Stimulated activated CD8-positive, alpha-beta memory T cell treated with anti-CD3 and anti-CD28 coated beads, Interleukin-2, amount 100 ng/mL, for 48 hours (primary cell): Measurements from ENCODE around the gene SIK2.

Source experiments
- DNase-seq, 2 donors: peaks; one replicate each; pipeline ENCODE4 v3.0.0-alpha.2; 2020; ENCODE audit warnings: low read depth in 2 of 2

Gene SIK2

DNA sequence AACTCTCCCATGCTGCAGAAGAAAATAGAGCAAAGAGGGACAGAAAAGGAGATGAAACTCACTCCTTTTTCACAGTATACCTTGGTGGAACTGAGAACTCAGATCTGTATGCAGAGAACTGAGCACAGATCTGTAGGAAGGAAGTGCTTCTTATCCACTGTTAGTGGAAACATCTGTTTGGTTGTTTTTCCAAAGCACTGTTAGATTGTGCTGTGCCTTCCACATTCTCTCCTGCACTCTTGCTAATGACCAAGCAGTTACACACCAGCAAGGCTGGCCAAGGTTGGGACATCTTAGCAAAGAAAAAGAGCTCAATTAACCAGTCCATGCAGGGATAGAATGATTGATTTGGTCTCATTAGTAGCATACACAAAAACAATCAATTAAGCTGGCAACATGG, 20.1 kb upstream of the SIK2 start:
- DNase-seq: no peak

DNA sequence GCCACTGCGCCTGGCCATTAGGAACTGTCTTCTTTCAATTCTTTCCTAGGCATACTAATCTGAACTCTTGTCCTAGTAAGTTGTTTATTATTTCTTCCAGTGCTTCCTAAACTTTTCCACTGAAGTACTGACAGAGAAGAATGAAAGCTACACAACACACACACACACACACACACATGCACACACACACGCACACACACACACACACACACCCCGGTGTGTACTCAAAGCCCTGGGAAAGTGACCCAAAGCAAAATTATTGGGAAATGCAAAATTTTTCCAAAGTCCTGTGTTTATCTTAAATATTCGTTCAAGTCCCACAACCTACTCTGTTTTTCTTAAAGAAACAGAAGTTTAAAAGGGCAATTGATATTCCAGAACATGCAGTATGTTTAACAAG, 19.4 kb upstream of the SIK2 start:
- no peak for DNase-seq

DNA sequence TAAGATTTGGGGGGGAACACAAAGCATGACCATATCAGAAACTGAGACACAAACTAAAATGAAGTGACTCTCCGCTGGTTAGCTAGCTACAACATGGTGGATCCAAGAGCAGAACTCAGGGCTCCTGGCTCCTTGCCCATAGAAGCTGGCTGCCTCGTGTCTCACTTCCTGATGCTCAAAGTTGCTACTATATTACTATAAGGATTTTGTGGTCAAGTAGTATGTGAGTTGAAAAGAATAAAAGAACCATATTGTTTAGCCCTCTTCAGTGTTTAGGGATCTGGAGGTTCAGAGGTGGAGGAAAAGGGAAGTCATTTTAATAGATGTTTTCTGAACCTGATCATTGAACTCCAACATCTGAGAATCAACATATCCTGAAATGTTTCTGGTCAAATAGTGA, 16.9 kb upstream of the SIK2 start:
- DNase-seq: no peak

DNA sequence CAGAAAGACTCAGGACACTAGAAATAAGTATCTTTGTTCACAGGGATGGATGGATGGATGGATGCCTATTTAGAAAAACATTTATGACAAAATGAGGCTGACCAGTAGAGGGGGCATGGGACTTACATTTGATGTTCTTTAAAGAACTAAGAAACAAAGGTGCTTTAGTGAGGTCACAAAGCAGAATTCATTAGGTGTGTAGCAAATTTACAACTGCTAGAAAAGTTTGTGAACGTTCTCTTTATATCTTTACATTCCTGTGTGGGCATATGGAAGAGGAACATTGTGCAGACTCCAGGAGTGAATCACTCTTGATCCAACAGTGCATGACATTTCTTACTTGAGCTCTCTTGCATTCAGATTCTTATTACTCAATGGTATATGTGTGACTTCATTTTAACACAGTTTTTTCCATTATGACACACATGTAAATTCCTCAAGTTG, 15.8 kb upstream of the SIK2 start:
- no peak for DNase-seq

DNA sequence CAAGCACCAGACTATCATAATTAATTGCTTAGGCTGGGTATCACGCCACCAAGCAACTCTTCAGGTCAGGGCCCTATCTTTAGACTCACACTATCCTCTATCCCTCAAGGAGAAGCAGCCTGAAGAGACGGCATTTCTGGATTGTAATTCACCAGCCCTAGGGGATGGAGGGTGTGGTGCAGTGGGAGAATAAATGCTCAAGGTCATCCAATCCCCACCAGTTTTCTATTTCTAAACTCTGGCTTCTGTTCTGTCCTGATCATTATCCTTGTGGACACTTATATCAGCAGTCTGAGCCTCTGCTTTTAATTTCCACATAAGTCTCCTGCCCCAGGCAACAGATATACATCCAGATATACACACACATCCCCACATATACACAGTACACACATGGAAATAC, 13.1 kb upstream of the SIK2 start:
- DNase-seq: no peak

DNA sequence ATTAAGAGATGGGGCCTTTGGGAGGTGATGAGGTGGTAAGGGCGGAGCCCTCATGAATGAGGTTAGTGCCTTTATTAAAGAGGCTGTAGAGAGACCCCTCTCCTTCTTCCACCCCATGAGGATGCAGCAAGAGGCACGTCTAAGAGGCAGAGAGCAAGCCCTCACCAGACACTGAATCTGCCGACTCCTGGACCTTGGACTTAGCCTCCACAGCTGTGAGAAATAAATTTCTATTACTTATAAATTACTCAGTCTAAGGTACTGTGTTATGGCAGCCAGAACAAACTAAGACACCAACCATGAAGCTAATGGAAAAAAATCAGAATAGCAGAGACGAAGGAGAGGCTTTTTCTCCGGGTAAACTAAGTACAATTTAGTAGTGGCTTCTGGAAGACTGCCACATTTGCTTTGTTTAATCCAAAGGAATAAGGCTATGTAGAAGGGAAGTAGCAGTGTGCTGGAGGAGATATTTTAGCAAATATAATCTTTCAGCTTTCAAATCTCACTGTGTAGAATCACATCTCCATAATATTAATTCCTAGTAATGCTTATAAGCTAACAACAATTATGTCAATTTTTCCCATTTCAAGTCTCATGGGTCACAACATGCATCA, 12.3 kb upstream of the SIK2 start:
- DNase-seq: no peak

DNA sequence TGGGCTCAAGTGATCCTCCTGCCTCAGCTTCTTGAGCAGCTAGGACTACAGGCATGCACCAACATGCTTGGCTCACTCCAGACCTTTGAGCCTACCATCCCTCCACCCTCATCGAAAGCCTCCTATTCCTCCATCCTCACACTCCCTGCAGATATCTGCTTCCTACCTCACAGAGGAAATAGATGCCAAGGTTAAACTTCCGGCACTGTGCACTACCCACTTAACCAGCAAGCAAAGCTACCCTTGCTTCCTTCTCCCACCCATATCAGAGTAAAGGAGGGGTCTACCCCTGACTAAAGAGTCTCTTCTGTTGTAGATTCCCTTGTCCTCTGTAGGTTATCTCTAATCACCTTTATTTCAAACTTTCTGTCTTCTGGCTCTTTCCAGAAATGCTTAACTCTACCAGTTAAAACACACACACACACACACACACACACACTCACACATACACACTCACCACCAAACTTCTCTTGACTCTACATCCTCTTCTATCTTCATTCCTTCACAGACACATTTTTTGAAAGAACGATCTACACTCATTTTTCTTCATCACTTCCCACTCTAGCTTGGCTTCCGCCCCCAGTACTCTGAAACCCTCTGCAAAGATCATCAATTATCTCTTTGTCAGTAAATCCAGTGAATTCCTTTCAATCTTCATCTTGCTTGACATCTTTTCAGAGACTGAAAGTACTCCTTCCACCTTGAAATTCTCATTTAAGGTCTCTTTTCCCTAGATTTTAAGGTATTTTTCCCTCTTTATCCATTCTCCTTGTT, 10.9 kb upstream of the SIK2 start:
- no peak for DNase-seq

DNA sequence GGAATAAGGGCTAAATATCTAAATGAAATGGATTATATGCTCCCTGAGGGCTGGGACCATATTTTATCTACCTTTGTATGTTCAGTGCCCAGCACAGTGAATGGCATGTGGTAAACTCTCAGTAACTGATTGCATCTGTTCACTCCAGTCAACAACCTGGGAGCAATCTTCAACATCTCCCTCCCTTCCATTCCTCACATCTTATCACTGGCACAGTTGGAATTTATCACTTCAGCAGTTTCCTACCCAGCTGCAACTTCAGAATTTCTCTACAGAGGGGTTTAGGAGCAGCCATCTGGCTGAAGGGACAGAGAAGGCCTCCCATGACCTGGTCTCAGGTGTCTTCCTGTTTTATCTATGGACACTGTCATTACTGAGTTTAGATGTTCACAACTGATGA, 9.8 kb upstream of the SIK2 start:
- no peak for DNase-seq

DNA sequence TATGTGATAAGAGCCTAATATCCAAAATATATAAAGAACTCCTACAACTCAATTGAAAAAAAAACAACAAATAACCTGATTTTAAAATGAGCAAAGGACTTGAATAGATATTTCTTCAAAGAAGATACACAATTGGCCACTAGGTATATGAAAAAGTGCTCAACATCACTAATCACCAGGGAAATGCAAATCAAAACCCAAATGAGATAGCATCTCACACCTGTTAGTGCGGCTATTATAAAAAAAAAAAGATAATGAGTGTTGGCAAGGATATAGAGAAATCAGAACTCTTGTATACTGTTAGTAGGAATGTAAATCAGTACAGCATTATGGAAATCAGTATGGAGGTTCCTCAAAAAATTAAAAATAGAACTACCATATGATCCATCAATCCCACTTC, 5.9 kb upstream of the SIK2 start:
- DNase-seq: no peak

DNA sequence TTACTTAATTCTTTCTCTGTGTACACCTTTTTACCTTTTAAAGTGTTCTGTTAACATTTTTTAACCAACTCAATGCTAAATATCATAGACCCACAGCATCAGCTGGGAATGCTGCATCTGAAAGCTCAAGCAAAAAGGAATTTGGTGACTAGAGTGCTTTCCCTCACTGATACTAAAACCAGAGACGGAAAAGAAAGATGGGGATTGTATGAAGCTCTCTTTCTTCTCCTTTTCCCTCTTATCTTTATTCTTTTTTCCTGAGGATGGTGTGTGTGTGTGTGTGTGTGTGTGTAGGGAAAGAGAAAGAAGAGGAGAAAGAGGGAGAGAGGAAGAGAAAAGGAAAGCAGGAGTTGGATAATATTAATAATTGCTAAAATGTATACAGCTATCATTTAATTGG, 4.1 kb upstream of the SIK2 start:
- no peak for DNase-seq

DNA sequence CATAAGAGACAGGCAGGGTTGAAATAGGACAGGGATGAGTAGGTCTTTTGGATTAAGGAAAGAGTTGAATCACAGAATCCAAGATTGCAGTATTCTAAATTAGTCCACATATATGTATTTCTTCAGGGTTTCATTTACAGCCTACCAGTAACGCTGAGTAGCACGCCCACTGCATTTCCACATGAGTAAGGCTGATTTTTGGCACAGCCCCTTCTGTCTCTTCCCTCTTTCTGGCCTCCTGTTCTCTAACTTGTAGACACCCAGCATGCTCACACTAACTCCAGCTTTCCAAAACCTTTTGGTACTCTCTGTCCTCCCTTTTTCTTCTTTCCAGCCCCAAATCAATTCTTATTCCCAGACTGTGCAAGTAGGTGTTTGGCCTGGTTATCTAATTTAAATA, 3.7 kb upstream of the SIK2 start:
- DNase-seq: no peak

DNA sequence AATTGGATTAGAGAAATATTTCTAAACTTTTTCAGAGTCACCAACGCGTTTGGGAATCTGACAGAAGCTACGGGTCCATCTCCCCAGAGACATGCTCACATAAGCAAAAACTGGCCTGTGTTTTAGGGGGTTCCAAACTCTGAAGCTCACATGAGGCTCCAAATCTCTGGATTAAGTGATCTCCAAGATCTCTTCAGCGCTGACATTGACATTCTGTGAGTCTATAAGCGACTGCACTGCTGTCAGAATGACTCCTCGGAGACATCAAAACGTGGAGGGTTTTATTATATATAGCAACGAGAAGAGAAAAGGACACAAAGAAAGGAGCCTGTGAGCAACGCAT, 642 bp upstream of the SIK2 start:
- DNase-seq: no peak

DNA sequence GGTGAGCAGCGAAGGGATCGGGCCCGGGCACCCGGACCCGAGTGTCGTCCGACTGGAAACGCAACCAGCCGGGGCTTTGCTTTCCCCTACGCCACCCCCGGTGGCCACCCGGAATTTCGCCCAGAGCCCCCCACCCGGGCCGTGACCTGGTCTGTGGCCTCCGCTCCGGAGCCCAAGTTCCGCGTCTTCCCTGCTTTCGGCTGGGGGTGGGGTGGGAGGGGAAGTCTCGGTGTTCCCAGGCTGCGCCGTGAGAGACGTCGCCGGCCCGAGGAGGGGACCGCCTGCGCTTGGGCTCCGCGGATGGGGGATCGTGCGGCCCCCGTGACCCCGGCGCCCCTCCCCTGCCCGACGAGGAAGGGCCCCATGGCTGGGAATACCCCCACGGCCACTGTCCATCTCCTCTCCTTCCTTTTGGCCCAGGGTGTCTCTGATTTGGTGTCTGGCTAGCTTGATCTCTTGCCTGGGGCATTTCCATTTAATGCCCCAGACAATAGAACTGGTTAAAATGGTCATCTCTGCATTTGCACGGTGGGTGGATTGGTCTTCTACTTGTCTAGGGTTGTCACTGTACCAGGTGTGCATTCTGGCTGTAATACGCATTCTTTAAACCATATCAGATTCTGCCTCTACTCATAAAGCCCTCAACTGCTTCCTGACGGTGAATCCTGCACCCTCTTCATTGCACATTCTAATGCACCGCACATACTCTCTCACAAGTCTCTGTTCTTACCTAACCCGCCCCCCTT, 789 bp downstream of the SIK2 start:
- no peak for DNase-seq

DNA sequence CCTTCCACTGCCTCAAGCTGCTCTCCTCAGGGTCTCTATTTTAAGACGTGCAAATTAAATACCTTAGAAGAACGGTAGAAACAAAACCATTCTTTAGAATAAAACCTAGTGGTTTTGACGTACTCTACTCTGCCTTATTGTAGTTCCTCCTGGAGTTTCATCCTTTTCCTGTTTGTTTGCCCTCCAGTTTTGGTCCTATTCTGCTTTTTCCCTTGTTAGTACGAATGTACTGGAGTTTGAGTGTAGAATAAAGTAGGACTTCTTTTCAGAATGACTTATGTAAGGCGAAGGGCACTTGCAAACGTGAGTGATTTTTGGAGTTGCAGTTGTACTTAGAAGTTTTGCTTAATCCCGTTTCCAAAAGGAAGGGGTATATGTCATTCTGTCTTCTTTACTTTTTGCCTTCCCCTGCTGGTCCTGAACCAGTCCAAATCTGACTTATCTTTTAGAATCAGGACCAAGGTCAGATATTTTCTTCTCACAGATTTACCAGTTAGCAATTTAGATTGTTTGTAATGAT, 1.4 kb downstream of the SIK2 start:
- no peak for DNase-seq

DNA sequence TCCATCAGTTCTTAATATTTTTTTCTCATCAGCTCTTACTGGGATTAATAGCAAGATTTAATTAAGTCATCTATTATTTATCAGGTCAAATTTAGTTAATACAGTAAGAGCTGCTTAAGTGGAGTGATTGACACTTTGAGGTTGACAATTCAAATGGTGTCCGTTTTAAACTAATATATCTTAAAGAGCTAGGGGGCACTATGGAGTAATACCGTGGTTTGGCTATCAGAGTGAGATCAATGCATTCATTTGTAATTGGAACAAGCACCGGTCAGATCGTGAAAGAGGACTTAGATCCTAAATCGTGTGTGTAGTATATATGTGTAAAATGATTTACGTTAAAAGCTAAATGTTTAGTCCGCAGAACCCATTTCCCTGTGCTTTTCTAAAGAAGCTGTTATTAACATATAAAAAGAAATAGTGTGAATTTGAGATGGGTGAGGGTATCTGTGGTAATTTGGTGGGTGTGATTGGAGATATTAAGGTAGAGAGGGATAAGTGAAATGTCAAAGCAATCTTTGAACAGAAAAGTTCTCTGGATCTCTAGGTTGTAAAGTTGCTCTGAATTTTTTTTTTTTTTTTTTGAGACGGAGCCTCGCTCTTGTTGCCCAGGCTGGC, 2.3 kb downstream of the SIK2 start:
- no peak for DNase-seq

DNA sequence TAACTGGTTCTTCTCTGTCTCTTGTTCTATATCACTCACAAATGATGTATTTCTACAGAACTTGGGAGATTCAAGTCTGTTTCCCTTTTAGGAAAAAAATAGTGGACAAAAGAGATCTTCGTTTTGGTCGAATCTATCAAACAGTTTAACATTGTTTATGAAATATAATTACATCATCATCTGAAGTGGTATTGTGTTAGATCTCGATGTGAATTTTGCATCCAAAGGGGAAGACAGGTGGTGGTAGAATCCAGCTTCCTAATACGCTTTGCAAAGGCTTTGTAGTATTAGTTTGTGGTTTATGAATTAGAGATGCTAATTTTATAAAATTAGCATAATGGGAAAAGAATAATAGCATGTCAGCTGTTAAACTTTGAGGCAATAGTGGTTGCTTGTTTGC, 3.4 kb downstream of the SIK2 start:
- DNase-seq: no peak

DNA sequence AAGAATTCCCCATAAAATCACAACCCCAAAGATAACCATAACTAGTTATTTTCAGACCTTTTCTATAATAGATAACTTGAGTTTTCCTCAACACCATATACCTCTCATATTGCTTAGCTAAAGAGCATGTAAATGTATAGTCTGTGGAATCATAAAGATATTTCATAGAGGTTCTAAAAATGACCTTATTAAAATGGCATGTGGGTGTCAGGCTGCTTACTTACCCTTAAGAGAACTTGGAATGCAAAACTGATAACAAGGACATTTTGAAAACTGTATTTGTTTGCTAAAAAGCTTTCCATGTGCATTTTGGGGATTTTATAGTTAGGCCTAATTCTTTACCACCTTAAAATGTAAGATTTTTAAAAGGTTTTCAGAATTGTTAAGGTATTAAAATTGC, 4.7 kb downstream of the SIK2 start:
- no peak for DNase-seq

DNA sequence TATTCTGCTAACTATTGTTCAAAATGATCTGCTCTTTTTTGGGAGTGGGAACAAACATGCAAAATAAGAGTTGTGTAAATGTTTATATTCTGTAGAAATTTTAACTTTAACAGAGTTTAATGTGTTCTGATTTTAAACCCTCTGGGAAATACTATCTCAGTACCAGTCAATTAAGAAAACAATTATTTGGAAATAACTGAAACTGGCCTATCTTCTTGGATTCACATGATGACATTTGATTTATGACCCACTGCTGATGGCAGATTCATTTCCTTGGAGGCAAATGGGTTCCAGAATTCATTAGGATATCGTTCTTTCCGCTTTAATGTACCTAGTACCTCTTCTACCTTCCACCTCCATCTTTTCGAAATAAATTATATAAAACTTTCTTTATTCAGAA, 5.5 kb downstream of the SIK2 start:
- no peak for DNase-seq

DNA sequence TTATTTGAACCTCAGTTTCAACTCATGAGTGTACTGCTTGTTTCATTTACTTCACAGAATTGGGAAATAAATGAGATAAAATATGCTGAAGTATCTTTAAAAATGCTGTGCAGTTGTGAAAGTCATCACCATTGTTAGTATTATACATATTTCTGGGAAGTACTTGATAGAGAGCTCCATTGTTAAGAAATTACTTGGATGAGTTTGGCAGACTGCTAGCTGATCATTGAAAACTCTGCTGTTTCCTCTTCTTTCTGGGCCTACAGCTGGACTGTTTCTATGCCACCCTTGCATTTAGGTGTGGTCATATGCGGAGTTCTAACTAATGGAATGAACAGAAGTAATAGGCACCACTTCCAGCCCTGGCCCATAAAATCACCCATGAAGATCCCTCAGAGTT, 10.0 kb downstream of the SIK2 start:
- DNase-seq: no peak

DNA sequence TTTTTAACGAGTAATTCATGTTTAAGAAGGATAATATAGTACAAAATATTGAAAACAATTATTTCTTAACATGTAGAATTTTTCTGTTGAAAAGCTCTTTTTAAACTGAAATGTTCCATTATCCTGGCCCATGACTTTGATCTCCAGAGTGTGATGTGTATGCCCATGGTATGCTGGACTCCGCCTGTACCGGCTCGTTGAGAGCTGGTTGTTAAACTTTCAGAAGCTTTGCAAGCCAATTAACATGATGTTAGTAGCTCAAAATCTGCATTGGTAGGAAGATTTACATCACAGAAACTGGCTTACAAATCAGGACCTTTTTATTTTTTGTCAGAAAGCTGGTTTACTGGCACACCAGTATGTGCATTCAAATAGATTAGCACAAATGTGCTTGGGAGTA, 15.0 kb downstream of the SIK2 start:
- no peak for DNase-seq

DNA sequence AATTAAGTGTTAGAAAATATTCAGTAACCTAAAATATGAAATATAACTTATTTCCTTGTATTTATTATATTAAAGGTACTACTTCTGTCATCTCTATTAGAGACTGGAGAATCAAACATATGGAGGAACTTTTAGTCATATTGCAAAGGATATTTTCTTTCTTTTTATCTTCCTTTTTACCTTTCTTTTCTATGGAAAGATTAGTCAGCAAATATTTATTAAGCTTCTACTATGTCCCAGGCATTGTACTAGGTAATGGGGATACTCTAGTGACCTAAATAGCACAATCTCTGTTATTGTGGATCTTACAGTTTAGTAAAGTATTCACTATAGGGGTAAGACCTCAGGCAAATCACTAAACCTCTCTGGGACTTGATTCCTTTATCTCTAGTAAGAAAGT, 18.3 kb downstream of the SIK2 start:
- no peak for DNase-seq

DNA sequence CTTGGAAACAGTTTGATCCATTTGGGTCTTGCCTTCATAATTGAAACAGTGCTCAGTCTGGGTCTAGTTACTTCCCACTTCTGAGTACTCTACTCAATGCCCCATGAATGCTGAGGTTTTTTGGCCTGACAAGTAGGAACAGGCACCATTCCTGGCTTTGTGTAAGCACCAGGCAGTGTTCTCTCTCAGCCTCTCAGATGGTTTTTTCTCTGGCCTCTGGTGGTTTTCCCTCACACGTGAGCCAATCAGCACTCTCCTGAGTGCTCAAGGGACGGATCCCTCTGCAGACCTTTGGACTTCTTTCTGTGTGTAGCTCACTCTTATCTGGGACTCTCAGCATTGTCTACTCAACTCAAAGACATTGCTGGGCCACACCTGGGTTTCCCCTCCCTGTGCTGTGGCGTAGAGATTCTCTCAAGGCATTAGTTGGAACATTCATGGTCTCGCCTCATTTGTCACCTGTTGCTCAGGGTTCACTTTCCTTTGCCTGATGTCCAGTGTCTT, 21.3 kb downstream of the SIK2 start:
- no peak for DNase-seq
